SK-N-SH (cell line): Measurements from ENCODE around the gene PDE4B. TPM values are rescaled to one million over a fixed set of nuclear protein-coding genes. Genes with fewer than 3 reads are reported as not detected.

Experiments
- CTCF ChIA-PET: fragments of 300-600, 350-600 bp; formaldehyde crosslinking; extraction: SDS; loops from one replicate; lab custom pipeline; 2021; lab: Yijun Ruan, JAX
- POLR2A ChIA-PET: fragments of 350-600 bp; sonication (Branson Sonifier 250); formaldehyde crosslinking; extraction: SDS; loops from one replicate; lab custom pipeline; 2020; ENCODE audit warnings: antibody characterized with exemption, inconsistent platforms; lab: Yijun Ruan, JAX
- DNase-seq: peaks from one replicate; pipeline ENCODE4 v3.0.0; 2012
- H2AFZ ChIP-seq: fragments of 200-600 bp; sonication (generic); 2 replicates; pipeline ENCODE4 v1.8.1; 2016; ENCODE audit warnings: antibody characterized with exemption, mild to moderate bottlenecking, low read depth
- H3F3A ChIP-seq: fragments of 200-600 bp; sonication (generic); replicated peaks from 2 replicates; pipeline ENCODE3; 2016; ENCODE audit warnings: antibody characterized with exemption, mild to moderate bottlenecking; ENCODE audit not compliant: insufficient read depth
- H3K27ac ChIP-seq, 2 experiments: fragments of 200-500 bp in 1 of 2; fragments of 200-600 bp in 1 of 2; sonication (Bioruptor generic) in 1 of 2; sonication (generic), shearing (Covaris generic) in 1 of 2; 2 replicates each; pipeline versions ENCODE4 v1.5.1 to v1.6.1; 2014 to 2016; ENCODE audit warnings: low read depth in 2 of 2, inconsistent platforms in 1 of 2, low read length in 1 of 2, mild to moderate bottlenecking in 1 of 2, mixed read lengths in 1 of 2
- H3K27me3 ChIP-seq: fragments of 200-600 bp; sonication (generic), shearing (Covaris generic); 2 replicates; pipeline ENCODE4 v1.6.1; 2016; ENCODE audit warnings: mixed run types; ENCODE audit not compliant: insufficient read depth
- H3K36me3 ChIP-seq, 2 experiments: fragments of 200-500 bp in 1 of 2; fragments of 200-600 bp in 1 of 2; sonication (Bioruptor generic) in 1 of 2; sonication (generic) in 1 of 2; replicated peaks in 1 of 2; 2 replicates each; pipeline versions ENCODE3 to v1.5.1; 2014 to 2016; ENCODE audit warnings: low read length in 1 of 2, mild to moderate bottlenecking in 1 of 2; ENCODE audit not compliant: insufficient read depth in 2 of 2, control insufficient read depth in 1 of 2
- H3K4me1 ChIP-seq, 2 experiments: fragments of 200-500 bp in 1 of 2; fragments of 200-600 bp in 1 of 2; sonication (Bioruptor generic) in 1 of 2; sonication (generic), shearing (Covaris generic) in 1 of 2; 2 replicates each; pipeline versions ENCODE4 v1.5.1 to v1.6.1; 2014 to 2016; ENCODE audit warnings: low read depth in 1 of 2, low read length in 1 of 2, mixed run types in 1 of 2; ENCODE audit not compliant: insufficient read depth in 2 of 2, control insufficient read depth in 1 of 2
- H3K4me2 ChIP-seq: fragments of 200-600 bp; sonication (generic), shearing (Covaris generic); 2 replicates; pipeline ENCODE4 v1.6.1; 2017; ENCODE audit warnings: mixed run types
- H3K4me3 ChIP-seq, 2 experiments: fragments of 200-500 bp in 1 of 2; fragments of 200-600 bp in 1 of 2; sonication (Bioruptor generic) in 1 of 2; sonication (generic), shearing (Covaris generic) in 1 of 2; 2 replicates each; pipeline versions ENCODE4 v1.5.1 to v1.8.1; 2014 to 2016; ENCODE audit warnings: low read depth in 2 of 2, inconsistent platforms in 1 of 2, low read length in 1 of 2, mild to moderate bottlenecking in 1 of 2, mixed read lengths in 1 of 2, moderate library complexity in 1 of 2
- H3K79me2 ChIP-seq: fragments of 200-600 bp; sonication (generic); 2 replicates; pipeline ENCODE4 v1.8.1; 2017; ENCODE audit warnings: mild to moderate bottlenecking; ENCODE audit not compliant: insufficient read depth
- H3K9ac ChIP-seq: fragments of 200-600 bp; sonication (generic); 2 replicates; pipeline ENCODE4 v1.6.1; 2017; ENCODE audit warnings: mixed run types
- H3K9me2 ChIP-seq: fragments of 200-600 bp; sonication (generic); 2 replicates; pipeline ENCODE4 v1.6.1; 2017; ENCODE audit warnings: mixed run types
- H3K9me3 ChIP-seq: fragments of 200-600 bp; sonication (generic); 2 replicates; pipeline ENCODE4 v1.6.1; 2017; ENCODE audit warnings: mixed run types, mild to moderate bottlenecking, moderate library complexity
- H4K20me1 ChIP-seq: fragments of 200-600 bp; sonication (generic); 2 replicates; pipeline ENCODE4 v1.6.1; 2017; ENCODE audit warnings: mild to moderate bottlenecking, mixed run types; ENCODE audit not compliant: insufficient read depth
- FOSL2 ChIP-seq: IDR thresholded peaks from 2 replicates; pipeline ENCODE4 v1.4.0; 2012; ENCODE audit warnings: low read depth, mild to moderate bottlenecking, moderate library complexity, borderline replicate concordance
- FOXM1 ChIP-seq: IDR thresholded peaks from 2 replicates; pipeline ENCODE4 v1.4.0; 2012; ENCODE audit warnings: low read depth, mild to moderate bottlenecking
- GATA2 ChIP-seq: sonication (generic); formaldehyde crosslinking; IDR thresholded peaks from 2 replicates; pipeline ENCODE4 v1.5.0; 2020; ENCODE audit warnings: mild to moderate bottlenecking, missing genetic modification reagents
- JUND ChIP-seq: IDR thresholded peaks from 2 replicates; pipeline ENCODE4 v1.4.0; 2012
- MEF2A ChIP-seq: IDR thresholded peaks from 2 replicates; pipeline ENCODE4 v1.4.0; 2012; ENCODE audit warnings: low read depth, borderline replicate concordance
- NFIC ChIP-seq: IDR thresholded peaks from 2 replicates; pipeline ENCODE4 v1.4.0; 2012; ENCODE audit warnings: borderline replicate concordance
- RAD21 ChIP-seq: IDR thresholded peaks from 2 replicates; pipeline ENCODE4 v1.6.1; 2012; ENCODE audit warnings: mild to moderate bottlenecking, low read length
- RFX5 ChIP-seq: IDR thresholded peaks from 2 replicates; pipeline ENCODE4 v1.6.1; 2012; ENCODE audit warnings: mild to moderate bottlenecking, improper control_type of control experiment, low read length
- RXRA ChIP-seq: IDR thresholded peaks from 2 replicates; pipeline ENCODE4 v1.4.0; 2012; ENCODE audit warnings: low read depth, mild to moderate bottlenecking, borderline replicate concordance
- SMC3 ChIP-seq: IDR thresholded peaks from 2 replicates; pipeline ENCODE4 v1.6.1; 2012; ENCODE audit warnings: low read depth, low read length, improper control_type of control experiment
- TCF12 ChIP-seq: IDR thresholded peaks from 2 replicates; pipeline ENCODE4 v1.4.0; 2012
- YY1 ChIP-seq: IDR thresholded peaks from 2 replicates; pipeline ENCODE4 v1.4.0; 2012; ENCODE audit warnings: low read depth, mild to moderate bottlenecking
- WGBS: methylation state at CpG from one replicate; pipeline ENCODE4 v1.1.6; 2017; ENCODE audit warnings: low lambda C conversion rate; 5-methylcytosine and 5-hydroxymethylcytosine counted together
- polyA plus RNA-seq, 3 experiments: library from polyadenylated mRNA; depleted of rRNA; stranded (reverse); fragments of >200 nt; gene quantifications; 2 replicates each; pipeline ENCODE4 v1.2.3, GENCODE V29; 2012
- TF ChIP-seq, protein P1 (sequence below): IDR thresholded peaks from 2 replicates; pipeline ENCODE4 v1.4.0; 2012; ENCODE audit warnings: low read depth
- TF ChIP-seq, protein P2 (sequence below): fragments of 150-350 bp; IDR thresholded peaks from 2 replicates; pipeline ENCODE4 v1.6.1; 2017; ENCODE audit warnings: antibody characterized with exemption, low read length, low read depth, borderline replicate concordance
- TF ChIP-seq, protein P3 (sequence below): IDR thresholded peaks from 2 replicates; pipeline ENCODE4 v1.4.0; 2012; ENCODE audit warnings: low read depth, borderline replicate concordance
- TF ChIP-seq, protein P4 (sequence below): IDR thresholded peaks from 2 replicates; pipeline ENCODE4; 2012
- TF ChIP-seq, protein P5 (sequence below): fragments of 150-350 bp; IDR thresholded peaks from 2 replicates; pipeline ENCODE4 v1.6.1; 2016; ENCODE audit warnings: mild to moderate bottlenecking, low read depth, low read length
- TF ChIP-seq, protein P6 (sequence below): IDR thresholded peaks from 2 replicates; pipeline ENCODE4 v1.4.0; 2012; ENCODE audit warnings: low read depth, borderline replicate concordance
- TF ChIP-seq, protein P7 (sequence below): fragments of 200-600 bp; sonication (generic); IDR thresholded peaks from 2 replicates; pipeline ENCODE4 v1.6.1; 2017; ENCODE audit warnings: antibody characterized with exemption, mild to moderate bottlenecking, moderate library complexity

Gene PDE4B
- polyA plus RNA-seq, 1 of the 3 experiments (the other 2 are of a cell fraction): 1.9 TPM

DNA sequence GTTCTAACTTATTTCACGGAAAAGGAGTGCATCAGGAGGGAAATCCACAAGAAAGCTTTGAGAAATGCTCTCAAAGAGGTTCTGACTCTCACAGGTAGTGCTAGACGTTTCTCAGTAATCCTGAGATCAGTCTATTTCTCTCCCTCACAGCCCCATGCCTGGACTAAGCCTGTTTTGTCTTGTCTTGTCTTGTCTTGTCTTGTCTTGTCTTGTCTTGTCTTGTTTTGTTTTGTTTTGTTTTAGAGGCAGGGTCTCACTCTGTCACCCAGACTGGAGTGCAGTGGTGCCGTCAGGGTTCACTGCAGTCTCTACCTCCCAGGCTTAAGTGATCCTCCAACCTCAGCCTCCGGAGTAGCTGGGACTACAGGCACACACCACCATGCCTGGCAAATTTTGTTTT is 608.0 kb downstream of the PDE4B start:
- H3K27me3 ChIP-seq: no peaks in the 10 kb centered on the region
- H4K20me1 ChIP-seq: no peaks in the 10 kb centered on the region
- no peak overlapping the region for H3K4me2 ChIP-seq
- no peaks in the 10 kb centered on the region; a peak in 2 of 4 replicates for H3K4me1 ChIP-seq
- H3K9ac ChIP-seq: no peak overlapping the region
- ChIA-PET CTCF (no interaction called here), POLR2A (no interaction called here)
- no peaks in the 10 kb centered on the region for H3K79me2 ChIP-seq
- H3K9me2 ChIP-seq: no peaks in the 10 kb centered on the region
- no peak for DNase-seq
- no peak overlapping the region for H3K4me3 ChIP-seq
- 92% methylated on average over 4 of the region's 4 CpGs for WGBS
- no peak overlapping the region for H2AFZ ChIP-seq
- H3F3A ChIP-seq: no peaks in the 10 kb centered on the region
- TF ChIP-seq, protein P1, sequence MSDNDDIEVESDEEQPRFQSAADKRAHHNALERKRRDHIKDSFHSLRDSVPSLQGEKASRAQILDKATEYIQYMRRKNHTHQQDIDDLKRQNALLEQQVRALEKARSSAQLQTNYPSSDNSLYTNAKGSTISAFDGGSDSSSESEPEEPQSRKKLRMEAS: no peak
- TF ChIP-seq, protein P2, sequence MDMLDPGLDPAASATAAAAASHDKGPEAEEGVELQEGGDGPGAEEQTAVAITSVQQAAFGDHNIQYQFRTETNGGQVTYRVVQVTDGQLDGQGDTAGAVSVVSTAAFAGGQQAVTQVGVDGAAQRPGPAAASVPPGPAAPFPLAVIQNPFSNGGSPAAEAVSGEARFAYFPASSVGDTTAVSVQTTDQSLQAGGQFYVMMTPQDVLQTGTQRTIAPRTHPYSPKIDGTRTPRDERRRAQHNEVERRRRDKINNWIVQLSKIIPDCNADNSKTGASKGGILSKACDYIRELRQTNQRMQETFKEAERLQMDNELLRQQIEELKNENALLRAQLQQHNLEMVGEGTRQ: no peak
- TF ChIP-seq, protein P3, sequence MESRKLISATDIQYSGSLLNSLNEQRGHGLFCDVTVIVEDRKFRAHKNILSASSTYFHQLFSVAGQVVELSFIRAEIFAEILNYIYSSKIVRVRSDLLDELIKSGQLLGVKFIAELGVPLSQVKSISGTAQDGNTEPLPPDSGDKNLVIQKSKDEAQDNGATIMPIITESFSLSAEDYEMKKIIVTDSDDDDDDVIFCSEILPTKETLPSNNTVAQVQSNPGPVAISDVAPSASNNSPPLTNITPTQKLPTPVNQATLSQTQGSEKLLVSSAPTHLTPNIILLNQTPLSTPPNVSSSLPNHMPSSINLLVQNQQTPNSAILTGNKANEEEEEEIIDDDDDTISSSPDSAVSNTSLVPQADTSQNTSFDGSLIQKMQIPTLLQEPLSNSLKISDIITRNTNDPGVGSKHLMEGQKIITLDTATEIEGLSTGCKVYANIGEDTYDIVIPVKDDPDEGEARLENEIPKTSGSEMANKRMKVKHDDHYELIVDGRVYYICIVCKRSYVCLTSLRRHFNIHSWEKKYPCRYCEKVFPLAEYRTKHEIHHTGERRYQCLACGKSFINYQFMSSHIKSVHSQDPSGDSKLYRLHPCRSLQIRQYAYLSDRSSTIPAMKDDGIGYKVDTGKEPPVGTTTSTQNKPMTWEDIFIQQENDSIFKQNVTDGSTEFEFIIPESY: no peak
- TF ChIP-seq RFX5 (no peak), FOSL2 (no peak), FOXM1 (no peak), SMC3 (no peak)
- TF ChIP-seq, protein P4, sequence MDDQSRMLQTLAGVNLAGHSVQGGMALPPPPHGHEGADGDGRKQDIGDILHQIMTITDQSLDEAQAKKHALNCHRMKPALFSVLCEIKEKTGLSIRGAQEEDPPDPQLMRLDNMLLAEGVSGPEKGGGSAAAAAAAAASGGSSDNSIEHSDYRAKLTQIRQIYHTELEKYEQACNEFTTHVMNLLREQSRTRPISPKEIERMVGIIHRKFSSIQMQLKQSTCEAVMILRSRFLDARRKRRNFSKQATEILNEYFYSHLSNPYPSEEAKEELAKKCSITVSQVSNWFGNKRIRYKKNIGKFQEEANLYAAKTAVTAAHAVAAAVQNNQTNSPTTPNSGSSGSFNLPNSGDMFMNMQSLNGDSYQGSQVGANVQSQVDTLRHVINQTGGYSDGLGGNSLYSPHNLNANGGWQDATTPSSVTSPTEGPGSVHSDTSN: no peak
- TF ChIP-seq, protein P5, sequence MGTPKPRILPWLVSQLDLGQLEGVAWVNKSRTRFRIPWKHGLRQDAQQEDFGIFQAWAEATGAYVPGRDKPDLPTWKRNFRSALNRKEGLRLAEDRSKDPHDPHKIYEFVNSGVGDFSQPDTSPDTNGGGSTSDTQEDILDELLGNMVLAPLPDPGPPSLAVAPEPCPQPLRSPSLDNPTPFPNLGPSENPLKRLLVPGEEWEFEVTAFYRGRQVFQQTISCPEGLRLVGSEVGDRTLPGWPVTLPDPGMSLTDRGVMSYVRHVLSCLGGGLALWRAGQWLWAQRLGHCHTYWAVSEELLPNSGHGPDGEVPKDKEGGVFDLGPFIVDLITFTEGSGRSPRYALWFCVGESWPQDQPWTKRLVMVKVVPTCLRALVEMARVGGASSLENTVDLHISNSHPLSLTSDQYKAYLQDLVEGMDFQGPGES: no peak
- H3K9me3 ChIP-seq: no peaks in the 10 kb centered on the region
- no peak overlapping the region for H3K27ac ChIP-seq
- H3K36me3 ChIP-seq: no peaks in the 10 kb centered on the region

DNA sequence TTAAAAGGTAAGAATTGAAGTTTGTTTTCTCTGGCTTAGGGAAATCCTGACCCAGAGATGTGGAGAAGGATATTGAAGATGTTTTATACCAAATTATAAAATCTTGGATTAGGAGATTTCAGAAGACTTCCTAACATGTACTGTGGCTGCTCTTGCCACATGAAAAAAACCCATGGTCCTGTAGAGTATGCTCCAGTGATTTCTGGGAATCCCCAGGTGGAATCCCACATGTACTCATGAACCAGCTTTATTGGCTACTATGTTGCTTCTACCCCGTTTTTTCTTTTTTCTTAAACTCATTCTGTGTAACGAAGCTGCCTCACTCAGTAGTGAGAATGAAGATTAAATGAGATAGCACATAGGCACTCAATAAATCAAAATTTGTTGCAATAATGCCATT is 608.5 kb downstream of the PDE4B start:
- CTCF ChIA-PET: no interaction called here
- Histone ChIP-seq H3K27me3 (no peaks in the 10 kb centered on the region), H3K27ac (no peak overlapping the region), H3K4me1 (no peaks in the 10 kb centered on the region; a peak in 2 of 4 replicates), H3K79me2 (no peaks in the 10 kb centered on the region), H3F3A (no peaks in the 10 kb centered on the region), H3K9me2 (no peaks in the 10 kb centered on the region), H3K4me3 (no peak overlapping the region), H3K4me2 (no peak overlapping the region), H3K36me3 (no peaks in the 10 kb centered on the region), H2AFZ (no peak overlapping the region), H4K20me1 (no peaks in the 10 kb centered on the region), H3K9ac (no peak overlapping the region), H3K9me3 (no peaks in the 10 kb centered on the region)
- no peak for DNase-seq
- POLR2A ChIA-PET: no interaction called here
- WGBS: 68% methylated on average over 2 of the region's 2 CpGs
- TF ChIP-seq MEF2A: no peak
- TF ChIP-seq, protein P3: no peak
- no peak for TF ChIP-seq GATA2 (CRISPR knock-in tag)
- TF ChIP-seq FOSL2: no peak
- no peak for TF ChIP-seq RXRA
- TF ChIP-seq, protein P6, sequence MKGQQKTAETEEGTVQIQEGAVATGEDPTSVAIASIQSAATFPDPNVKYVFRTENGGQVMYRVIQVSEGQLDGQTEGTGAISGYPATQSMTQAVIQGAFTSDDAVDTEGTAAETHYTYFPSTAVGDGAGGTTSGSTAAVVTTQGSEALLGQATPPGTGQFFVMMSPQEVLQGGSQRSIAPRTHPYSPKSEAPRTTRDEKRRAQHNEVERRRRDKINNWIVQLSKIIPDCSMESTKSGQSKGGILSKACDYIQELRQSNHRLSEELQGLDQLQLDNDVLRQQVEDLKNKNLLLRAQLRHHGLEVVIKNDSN: no peak
- no peak for TF ChIP-seq JUND
- no peak for TF ChIP-seq TCF12
- TF ChIP-seq YY1: no peak
- TF ChIP-seq NFIC: no peak
- no peak for TF ChIP-seq RAD21
- TF ChIP-seq, protein P7, sequence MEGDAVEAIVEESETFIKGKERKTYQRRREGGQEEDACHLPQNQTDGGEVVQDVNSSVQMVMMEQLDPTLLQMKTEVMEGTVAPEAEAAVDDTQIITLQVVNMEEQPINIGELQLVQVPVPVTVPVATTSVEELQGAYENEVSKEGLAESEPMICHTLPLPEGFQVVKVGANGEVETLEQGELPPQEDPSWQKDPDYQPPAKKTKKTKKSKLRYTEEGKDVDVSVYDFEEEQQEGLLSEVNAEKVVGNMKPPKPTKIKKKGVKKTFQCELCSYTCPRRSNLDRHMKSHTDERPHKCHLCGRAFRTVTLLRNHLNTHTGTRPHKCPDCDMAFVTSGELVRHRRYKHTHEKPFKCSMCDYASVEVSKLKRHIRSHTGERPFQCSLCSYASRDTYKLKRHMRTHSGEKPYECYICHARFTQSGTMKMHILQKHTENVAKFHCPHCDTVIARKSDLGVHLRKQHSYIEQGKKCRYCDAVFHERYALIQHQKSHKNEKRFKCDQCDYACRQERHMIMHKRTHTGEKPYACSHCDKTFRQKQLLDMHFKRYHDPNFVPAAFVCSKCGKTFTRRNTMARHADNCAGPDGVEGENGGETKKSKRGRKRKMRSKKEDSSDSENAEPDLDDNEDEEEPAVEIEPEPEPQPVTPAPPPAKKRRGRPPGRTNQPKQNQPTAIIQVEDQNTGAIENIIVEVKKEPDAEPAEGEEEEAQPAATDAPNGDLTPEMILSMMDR: no peak
